ENCODE data around the gene RUFY4.

DNA sequence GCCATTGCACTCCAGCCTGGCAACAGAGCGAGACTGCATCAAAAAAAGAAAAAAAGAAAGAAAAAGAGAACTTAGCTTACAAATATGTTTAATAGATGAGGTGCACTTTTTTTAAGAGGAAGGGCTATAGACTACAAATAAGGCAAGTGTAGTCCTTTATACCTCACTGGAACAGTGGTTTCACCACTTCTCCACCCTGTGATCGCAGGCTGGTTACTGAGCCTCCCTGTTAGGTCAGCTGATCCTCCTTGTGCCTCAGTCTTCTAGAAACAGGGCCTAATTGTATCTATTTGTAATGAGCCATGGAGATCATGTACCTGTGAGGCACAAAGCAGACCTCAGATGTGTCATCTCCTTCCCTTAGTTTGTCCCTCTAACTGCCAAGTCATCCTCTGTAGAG, 61.3 kb downstream of the RUFY4 start:
- TF ChIP-seq, protein P1, sequence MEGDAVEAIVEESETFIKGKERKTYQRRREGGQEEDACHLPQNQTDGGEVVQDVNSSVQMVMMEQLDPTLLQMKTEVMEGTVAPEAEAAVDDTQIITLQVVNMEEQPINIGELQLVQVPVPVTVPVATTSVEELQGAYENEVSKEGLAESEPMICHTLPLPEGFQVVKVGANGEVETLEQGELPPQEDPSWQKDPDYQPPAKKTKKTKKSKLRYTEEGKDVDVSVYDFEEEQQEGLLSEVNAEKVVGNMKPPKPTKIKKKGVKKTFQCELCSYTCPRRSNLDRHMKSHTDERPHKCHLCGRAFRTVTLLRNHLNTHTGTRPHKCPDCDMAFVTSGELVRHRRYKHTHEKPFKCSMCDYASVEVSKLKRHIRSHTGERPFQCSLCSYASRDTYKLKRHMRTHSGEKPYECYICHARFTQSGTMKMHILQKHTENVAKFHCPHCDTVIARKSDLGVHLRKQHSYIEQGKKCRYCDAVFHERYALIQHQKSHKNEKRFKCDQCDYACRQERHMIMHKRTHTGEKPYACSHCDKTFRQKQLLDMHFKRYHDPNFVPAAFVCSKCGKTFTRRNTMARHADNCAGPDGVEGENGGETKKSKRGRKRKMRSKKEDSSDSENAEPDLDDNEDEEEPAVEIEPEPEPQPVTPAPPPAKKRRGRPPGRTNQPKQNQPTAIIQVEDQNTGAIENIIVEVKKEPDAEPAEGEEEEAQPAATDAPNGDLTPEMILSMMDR (conservative IDR thresholded peaks at IDR 0.05 in 1 of 2, IDR thresholded peaks at IDR 0.05 in 1 of 2; ENCODE audit: low read depth in 1 of 2, low read length in 2 of 2), result no peak
- TF ChIP-seq EZH2 (IDR thresholded peaks at IDR 0.05; ENCODE audit: low read length, missing control alignments), result no peak
